ENCODE measurements around the gene MMP24OS.

GRCh38 chr20:35327074-35327976 is 49.4 kb upstream of the MMP24OS start:
- TF ChIP-seq FOXM1 (IDR thresholded peaks at IDR 0.05; ENCODE audit: borderline replicate concordance, low read depth) (no peak), CREB1 (IDR thresholded peaks at IDR 0.05; ENCODE audit: low read depth) (no peak), EP300 (IDR thresholded peaks at IDR 0.05; ENCODE audit: borderline replicate concordance) (no peak), REST (IDR thresholded peaks at IDR 0.05; ENCODE audit: low read depth) (no peak), YY1 (IDR thresholded peaks at IDR 0.05; ENCODE audit: low read depth) (no peak), USF1 (IDR thresholded peaks at IDR 0.05) (no peak), RAD21 (IDR thresholded peaks at IDR 0.05; ENCODE audit: low read depth) (no peak), TEAD4 (IDR thresholded peaks at IDR 0.05) (no peak), CEBPB (IDR thresholded peaks at IDR 0.05) (no peak), NFIC (IDR thresholded peaks at IDR 0.05) (peak; percentile 48; the same call in 1 of the 2 replicates), TAF1 (IDR thresholded peaks at IDR 0.05; ENCODE audit: low read depth) (no peak), MAX (IDR thresholded peaks at IDR 0.05) (no peak)

All from Ishikawa (cell line).